Right cardiac atrium (tissue), 5 donors: ENCODE results near the gene PCARE. TPM values are rescaled to one million over a fixed set of nuclear protein-coding genes. Genes with fewer than 3 reads are reported as not detected.
A peak's percentile ranks its signal among the peaks of the same experiment; 100 is the strongest.

Experiments
- ATAC-seq, 2 donors: fragments of 200-7000 bp; cut with Tn5 transposase; one replicate each; pipeline versions ENCODE4 v1.8.0 to v1.9.1; 2020; ENCODE audit warnings: moderate library complexity in 2 of 2, mild to moderate bottlenecking in 1 of 2
- DNase-seq, 3 donors: peaks; one replicate each; pipeline ENCODE4 v3.0.0-alpha.2; 2020
- H3K27ac ChIP-seq: one replicate; pipeline ENCODE4 v1.5.1; 2013; ENCODE audit warnings: mild to moderate bottlenecking, low read length, control low read depth, moderate library complexity
- H3K27me3 ChIP-seq: one replicate; pipeline ENCODE4 v1.6.1; 2013; ENCODE audit not compliant: control insufficient read depth, insufficient read depth
- H3K4me1 ChIP-seq: one replicate; pipeline ENCODE4 v1.6.1; 2013; ENCODE audit warnings: low read length; ENCODE audit not compliant: control insufficient read depth, insufficient read depth
- H3K4me3 ChIP-seq: one replicate; pipeline ENCODE4 v1.5.1; 2013; ENCODE audit warnings: low read length, control low read depth
- H3K9me3 ChIP-seq: one replicate; pipeline ENCODE4 v1.6.1; 2013; ENCODE audit warnings: low read length; ENCODE audit not compliant: control insufficient read depth
- WGBS: extraction: QIAGEN DNeasy Blood & Tissue Kit; methylation state at CpG from one replicate; pipeline ENCODE4 v1.1.7; 2013; 5-methylcytosine and 5-hydroxymethylcytosine counted together
- intact Hi-C, 4 donors: fragments of 100-400 bp; cut with DNase I; formaldehyde crosslinking; loops; one replicate each; pipeline versions ENCODE4 v1.11.0 to v1.14.0; 2022 to 2023
- polyA plus RNA-seq: library from polyadenylated mRNA; stranded (reverse); fragments of 200-250 nt; gene quantifications from one replicate; pipeline ENCODE4 v1.2.3, GENCODE V29; 2013
- total RNA-seq, 4 donors: library from RNA; stranded (reverse); fragmentation: NEBNext Ultra II Directional; extraction: Animal tissue kit (Norgen Biotek cat#: 25700); gene quantifications; one replicate each; pipeline ENCODE4 v1.2.1, GENCODE V29; 2021
- donor health status: healthy with polysubstance abuse.
- donor health status: DM: no; HTN: yes; CAD: no.
- donor health status: DM: no; HTN: no; CAD: no.
- donor health status: DM: no; HTN: yes; CAD: no; lungs with severe emphysema.
- donor health status: DM: yes; HTN: yes; CAD: no.

PCARE gene
- total and polyA plus RNA-seq, 5 donors: 0.47 to 5.3 (median 1.9) TPM

DNA sequence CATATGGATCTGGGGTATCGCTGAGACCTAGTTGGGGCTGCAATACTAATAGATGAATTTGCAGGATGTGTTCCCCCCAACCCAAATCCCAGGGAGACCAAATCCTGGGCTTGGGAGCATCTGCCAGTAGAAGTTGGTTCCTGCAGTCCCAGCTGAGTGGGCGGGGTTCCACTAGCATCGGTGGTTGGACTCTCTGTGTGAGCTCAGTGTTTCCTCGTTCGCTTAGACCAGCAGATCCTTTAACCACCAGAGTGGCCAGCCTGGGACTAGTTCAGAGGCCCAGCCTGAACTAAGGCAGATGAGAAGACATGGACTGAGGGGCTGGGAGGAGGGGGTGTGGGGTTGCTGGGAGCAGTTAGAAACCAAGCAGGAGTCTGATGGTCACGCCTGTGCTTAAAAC, 40.7 kb downstream of the PCARE start:
- no peaks in the 10 kb centered on the region for H3K9me3 ChIP-seq
- H3K27ac ChIP-seq: no peak overlapping the region
- ATAC-seq: no peak
- WGBS: 67% methylated on average over 6 of the region's 6 CpGs
- no peaks in the 10 kb centered on the region for H3K27me3 ChIP-seq
- DNase-seq: no peak
- intact Hi-C loops: no loop called here
- no peak overlapping the region for H3K4me3 ChIP-seq
- H3K4me1 ChIP-seq: peaks cover under 1% of the 10 kb centered on the region

- H3K27ac ChIP-seq: no peak overlapping the region
- H3K4me1 ChIP-seq: no peaks in the 10 kb centered on the region
- no peaks in the 10 kb centered on the region for H3K27me3 ChIP-seq
- ATAC-seq (peak in 1 of 2 donors; percentile 16), DNase-seq (no peak)
- H3K4me3 ChIP-seq: no peak overlapping the region
- no peaks in the 10 kb centered on the region for H3K9me3 ChIP-seq
- WGBS: 34% methylated on average over 2 of the region's 2 CpGs
- intact Hi-C loops: no loop called here
These were observed 41.2 kb downstream of the PCARE start for GRCh38 chr2:29033172-29033571.

- WGBS: 96% methylated on average over 5 of the region's 5 CpGs
- H3K27me3 ChIP-seq: no peaks in the 10 kb centered on the region
- ATAC-seq: no peak
These were observed 42.1 kb downstream of the PCARE start for GRCh38 chr2:29032189-29032588.

DNA sequence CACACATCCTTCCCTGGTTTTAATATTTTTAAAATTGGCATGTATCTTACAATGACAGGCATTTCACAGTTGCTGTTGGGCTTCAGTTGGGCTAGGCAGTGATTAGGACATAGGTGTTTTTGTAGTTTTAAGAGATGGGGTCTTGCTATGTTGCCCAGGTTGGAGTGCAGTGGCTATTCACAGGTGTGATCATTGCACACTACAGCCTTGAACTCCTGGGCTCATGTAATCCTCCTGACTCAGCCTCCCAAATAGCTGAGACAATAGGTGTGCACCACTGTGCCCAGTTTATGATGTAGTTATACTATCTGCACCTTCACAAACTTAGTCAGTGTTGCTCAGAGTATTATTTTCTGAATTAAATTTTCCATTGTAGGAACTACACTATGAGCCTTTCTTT, 43.3 kb downstream of the PCARE start:
- intact Hi-C loops: no loop called here
- no peak overlapping the region for H3K27ac ChIP-seq
- ATAC-seq: no peak
- H3K27me3 ChIP-seq: no peaks in the 10 kb centered on the region
- no peak for DNase-seq
- H3K9me3 ChIP-seq: no peaks in the 10 kb centered on the region
- no peak overlapping the region for H3K4me3 ChIP-seq
- H3K4me1 ChIP-seq: no peaks in the 10 kb centered on the region

More at GRCh38 chr2:29032189-29032588, 42.1 kb downstream of the PCARE start:
- intact Hi-C loops: no loop called here
- Histone ChIP-seq H3K27ac (no peak overlapping the region), H3K9me3 (no peaks in the 10 kb centered on the region), H3K4me3 (no peak overlapping the region), H3K4me1 (no peaks in the 10 kb centered on the region)
- DNase-seq: no peak

GRCh38 chr2:29025711-29026110, 48.6 kb downstream of the PCARE start:
- ATAC-seq (no peak), DNase-seq (no peak)
- Histone ChIP-seq H3K4me3 (no peak overlapping the region), H3K27ac (no peak overlapping the region), H3K27me3 (no peaks in the 10 kb centered on the region), H3K9me3 (no peaks in the 10 kb centered on the region), H3K4me1 (no peaks in the 10 kb centered on the region)
- intact Hi-C loops: no loop called here
- WGBS: 86% methylated on average over 3 of the region's 3 CpGs

GRCh38 chr2:29024882-29025430, 49.4 kb downstream of the PCARE start:
- no peak overlapping the region for H3K27ac ChIP-seq
- H3K9me3 ChIP-seq: no peaks in the 10 kb centered on the region
- H3K4me3 ChIP-seq: no peak overlapping the region
- 85% methylated on average over 4 of the region's 4 CpGs for WGBS
- no peaks in the 10 kb centered on the region for H3K4me1 ChIP-seq
- no peak for DNase-seq
- no peak for ATAC-seq
- H3K27me3 ChIP-seq: no peaks in the 10 kb centered on the region
- intact Hi-C loops: no loop called here

GRCh38 chr2:29023188-29023587, 51.1 kb downstream of the PCARE start:
- WGBS: 91% methylated on average over 4 of the region's 4 CpGs
- H3K4me3 ChIP-seq: no peak overlapping the region
- DNase-seq: no peak
- H3K4me1 ChIP-seq: no peaks in the 10 kb centered on the region
- no peak for ATAC-seq
- no peak overlapping the region for H3K27ac ChIP-seq
- intact Hi-C loops: no loop called here
- no peaks in the 10 kb centered on the region for H3K9me3 ChIP-seq
- H3K27me3 ChIP-seq: no peaks in the 10 kb centered on the region

DNA sequence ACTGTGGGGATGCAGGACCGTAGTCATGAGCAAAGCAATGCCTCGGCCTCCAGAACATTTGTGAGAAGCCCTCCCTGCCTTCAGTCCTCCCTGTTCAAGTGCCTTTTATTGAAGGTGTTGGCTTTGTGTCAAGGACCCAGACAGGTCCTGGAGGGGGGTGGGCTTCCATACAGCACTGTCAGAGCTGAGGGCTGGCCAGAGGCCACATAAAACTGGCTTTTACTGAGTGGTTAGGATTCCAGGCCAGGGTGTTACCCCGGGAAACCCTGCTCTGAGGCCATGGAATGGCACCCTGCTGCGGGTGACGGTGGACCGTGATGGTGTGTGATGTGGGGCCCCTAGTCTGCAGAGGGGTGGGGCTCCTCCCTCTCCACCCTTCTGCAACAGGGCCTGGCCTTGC, 51.6 kb downstream of the PCARE start:
- H3K27me3 ChIP-seq: no peaks in the 10 kb centered on the region
- no peak for ATAC-seq
- H3K27ac ChIP-seq: no peak overlapping the region
- no peak for DNase-seq
- peaks cover 3% of the 10 kb centered on the region for H3K4me1 ChIP-seq
- WGBS: 64% methylated on average over 6 of the region's 6 CpGs
- H3K9me3 ChIP-seq: no peaks in the 10 kb centered on the region
- intact Hi-C loops: no loop called here
- H3K4me3 ChIP-seq: no peak overlapping the region

GRCh38 chr2:29021886-29022285, 52.4 kb downstream of the PCARE start:
- 92% methylated on average over 11 of the region's 11 CpGs for WGBS
- peaks cover 6% of the 10 kb centered on the region for H3K4me1 ChIP-seq
- H3K4me3 ChIP-seq: no peak overlapping the region
- intact Hi-C loops: no loop called here
- DNase-seq (no peak), ATAC-seq (no peak)
- no peak overlapping the region for H3K27ac ChIP-seq
- H3K9me3 ChIP-seq: no peaks in the 10 kb centered on the region
- H3K27me3 ChIP-seq: no peaks in the 10 kb centered on the region

DNA sequence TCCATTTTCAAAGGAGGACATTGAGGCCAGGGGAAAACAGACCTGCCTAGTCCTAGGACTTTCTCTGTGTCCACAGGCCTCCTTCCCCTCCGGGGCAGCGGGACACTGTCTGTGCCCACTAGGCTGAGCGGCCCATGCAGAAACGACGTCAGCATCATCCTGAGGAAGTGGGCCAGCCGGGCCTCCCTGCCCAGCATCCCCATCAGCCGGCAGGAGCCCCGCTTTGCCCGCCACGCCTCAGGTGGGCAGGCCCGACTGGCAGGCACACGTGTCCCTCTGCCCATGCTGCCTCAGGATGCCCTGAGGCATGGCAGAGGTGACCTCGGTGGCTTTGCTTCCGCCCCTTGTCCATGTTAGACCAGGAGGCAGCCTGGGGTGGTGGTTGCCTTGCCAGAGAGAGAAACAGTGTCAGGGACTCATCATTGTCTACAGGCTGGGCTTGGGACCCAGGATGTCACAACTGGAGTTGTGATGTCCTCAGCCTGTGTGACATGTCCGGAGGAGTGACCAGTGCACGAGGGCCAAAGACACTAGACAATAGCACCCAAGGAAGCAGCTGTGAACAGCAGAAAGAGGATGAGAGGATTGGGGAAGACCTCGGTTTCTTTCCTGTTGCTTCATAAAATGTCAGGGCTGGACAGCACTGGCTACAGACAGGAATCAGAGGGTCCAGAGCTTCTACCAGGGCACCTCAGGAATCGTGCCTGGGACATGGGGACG, 56.4 kb downstream of the PCARE start:
- DNase-seq (peak in 1 of 3 donors; percentile 40), ATAC-seq (no peak)
- Histone ChIP-seq H3K27me3 (no peaks in the 10 kb centered on the region), H3K4me1 (peaks cover 12% of the 10 kb centered on the region), H3K27ac (no peak overlapping the region), H3K4me3 (no peak overlapping the region), H3K9me3 (no peaks in the 10 kb centered on the region)
- WGBS: 86% methylated on average over 19 of the region's 19 CpGs
- intact Hi-C loops: loop anchor here in 2 of 4 donors (10.0 kb wide), 1 partner anchor 97 kb away; the partner anchor contains the start of gene CLIP4 (in 2 of the 2)

DNA sequence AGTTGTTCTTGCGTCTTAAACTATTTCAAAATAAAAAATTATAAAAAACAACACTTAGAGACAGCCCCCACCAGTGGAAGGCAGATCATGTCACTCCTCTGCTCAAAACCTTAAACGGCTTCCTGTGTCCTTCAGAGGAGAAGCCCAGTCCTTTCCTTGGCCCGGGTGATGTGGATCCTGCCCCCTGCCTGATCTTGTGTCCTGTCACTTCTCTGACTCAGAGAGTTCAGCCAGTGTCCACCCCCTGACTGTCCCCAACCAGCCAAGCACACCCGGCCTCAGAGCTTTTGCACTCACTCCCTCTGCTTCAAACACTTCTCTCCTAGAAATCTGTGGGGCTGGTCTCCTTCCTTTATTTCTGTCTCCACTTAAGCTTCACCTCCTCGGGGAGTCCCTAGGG, 57.8 kb downstream of the PCARE start:
- ATAC-seq: peak; percentile 8 to 30
- peaks cover 16% of the 10 kb centered on the region for H3K4me1 ChIP-seq
- no peaks in the 10 kb centered on the region for H3K27me3 ChIP-seq
- intact Hi-C loops: loop anchor here in 2 of 4 donors (10.0 kb wide), 1 partner anchor 98 kb away; the partner anchor contains the start of gene CLIP4 (in 2 of the 2)
- H3K9me3 ChIP-seq: no peaks in the 10 kb centered on the region
- 22% methylated on average over 5 of the region's 5 CpGs for WGBS
- H3K4me3 ChIP-seq: no peak overlapping the region
- peak overlapping the region; percentile 97 for H3K27ac ChIP-seq
- DNase-seq: peak in 2 of 3 donors; percentile 43 to 63
